Measurements from ENCODE around the gene SLC23A2. TPM values are rescaled to one million over a fixed set of nuclear protein-coding genes. Genes with fewer than 3 reads are reported as not detected.

The SLC23A2 gene
- polyA plus RNA-seq, 1 of the 3 experiments (the other 2 are of a cell fraction): 14.0 TPM

DNA sequence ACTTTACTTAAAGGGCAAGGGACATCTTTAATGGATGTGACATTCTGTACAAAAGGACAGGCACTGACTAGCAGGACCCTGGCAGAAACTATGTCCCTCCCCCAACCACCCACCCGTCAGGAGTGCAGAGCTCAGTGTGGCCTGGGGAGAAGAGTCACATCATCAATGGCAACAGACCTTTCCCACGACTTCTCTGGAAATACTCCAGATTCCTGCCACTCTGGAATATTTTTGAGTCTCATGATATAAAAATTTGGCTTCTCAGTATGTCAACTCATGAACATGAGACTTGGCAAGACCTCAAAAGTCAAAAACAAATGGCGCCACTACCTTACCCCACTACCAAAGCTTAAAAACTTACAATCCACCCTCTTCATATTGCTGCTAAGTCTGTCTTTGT is 118.3 kb downstream of the SLC23A2 start:
- POLR2A ChIA-PET: no interaction called here
- H3K9ac ChIP-seq: no peak overlapping the region
- H3K4me1 ChIP-seq (ENCODE audit: control insufficient read depth in 1 of 2, insufficient read depth in 2 of 2, low read depth in 1 of 2, low read length in 1 of 2): peaks cover 0 to 5% of the 10 kb centered on the region in 2 experiments; a peak in 1 of 4 replicates

DNA sequence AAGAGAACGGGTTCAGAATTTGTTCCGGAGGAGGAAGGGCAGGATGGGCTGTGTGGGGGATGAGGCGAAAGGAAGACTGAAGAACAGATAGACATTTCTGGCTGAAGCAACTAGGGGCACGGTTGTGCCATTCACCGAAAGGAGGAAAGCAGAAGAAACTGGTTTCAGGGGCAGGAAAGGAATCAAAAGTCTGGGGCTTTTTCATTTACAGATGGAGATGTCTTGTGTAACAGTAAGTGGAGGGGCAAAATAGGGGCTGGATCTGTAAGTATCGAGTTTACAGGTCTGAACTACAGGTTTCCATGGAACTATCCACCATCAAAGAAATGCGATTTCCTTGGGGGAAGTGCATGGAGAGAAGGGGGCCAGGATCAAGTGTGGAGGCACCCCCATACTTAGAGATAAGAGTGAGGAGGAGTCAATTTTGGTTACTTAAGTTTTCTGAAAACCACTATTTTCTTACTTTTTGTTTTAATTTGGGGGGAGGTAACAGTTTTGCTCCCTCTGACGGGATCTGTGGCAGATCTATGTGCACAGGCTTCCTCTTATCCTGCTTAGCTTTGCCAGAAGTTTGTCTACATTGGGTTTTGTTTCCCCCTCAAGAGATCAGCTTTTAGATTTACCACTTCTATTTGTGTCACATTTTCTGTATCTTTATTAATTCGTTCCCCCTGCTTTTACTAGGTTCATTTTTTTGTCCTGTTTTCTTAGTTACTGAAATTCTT is 120.1 kb downstream of the SLC23A2 start:
- Histone ChIP-seq H3K36me3 (replicated peaks in 1 of 2; ENCODE audit: control insufficient read depth in 1 of 2, insufficient read depth in 2 of 2, low read length in 1 of 2) (peaks cover 3 to 19% of the 10 kb centered on the region in 2 experiments), H3K27ac (ENCODE audit: low read depth in 2 of 2, low read length in 1 of 2) (no peak overlapping the region), H3K9ac (no peak overlapping the region), H3K27me3 (ENCODE audit: insufficient read depth) (no peaks in the 10 kb centered on the region), H3K4me2 (no peak overlapping the region), H3K4me1 (ENCODE audit: control insufficient read depth in 1 of 2, insufficient read depth in 2 of 2, low read depth in 1 of 2, low read length in 1 of 2) (no peaks in the 10 kb centered on the region), H3K79me2 (ENCODE audit: insufficient read depth) (no peaks in the 10 kb centered on the region), H2AFZ (ENCODE audit: low read depth) (no peak overlapping the region), H4K20me1 (ENCODE audit: insufficient read depth) (no peaks in the 10 kb centered on the region), H3K9me2 (no peaks in the 10 kb centered on the region), H3K4me3 (ENCODE audit: low read depth in 2 of 2, low read length in 1 of 2) (no peak overlapping the region), H3F3A (replicated peaks; ENCODE audit: insufficient read depth) (no peaks in the 10 kb centered on the region), H3K9me3 (no peaks in the 10 kb centered on the region)
- no peak for DNase-seq
- ChIA-PET POLR2A (no interaction called here), CTCF (interaction anchor here (1.0 kb wide), 1 partner anchor 8 kb away, joined by 3 read pairs; no protein-coding TSS in a partner anchor)
- no peak for TF ChIP-seq GABPA (IDR thresholded peaks at IDR 0.05; ENCODE audit: low read depth)
- TF ChIP-seq, protein P1, sequence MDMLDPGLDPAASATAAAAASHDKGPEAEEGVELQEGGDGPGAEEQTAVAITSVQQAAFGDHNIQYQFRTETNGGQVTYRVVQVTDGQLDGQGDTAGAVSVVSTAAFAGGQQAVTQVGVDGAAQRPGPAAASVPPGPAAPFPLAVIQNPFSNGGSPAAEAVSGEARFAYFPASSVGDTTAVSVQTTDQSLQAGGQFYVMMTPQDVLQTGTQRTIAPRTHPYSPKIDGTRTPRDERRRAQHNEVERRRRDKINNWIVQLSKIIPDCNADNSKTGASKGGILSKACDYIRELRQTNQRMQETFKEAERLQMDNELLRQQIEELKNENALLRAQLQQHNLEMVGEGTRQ (IDR thresholded peaks at IDR 0.05; ENCODE audit: borderline replicate concordance, low read depth, low read length): no peak
- no peak for TF ChIP-seq NFIC (IDR thresholded peaks at IDR 0.05; ENCODE audit: borderline replicate concordance)
- TF ChIP-seq EZH2phosphoT487 (IDR thresholded peaks at IDR 0.05; ENCODE audit: borderline replicate concordance, low read depth): no peak
- TF ChIP-seq, protein P2, sequence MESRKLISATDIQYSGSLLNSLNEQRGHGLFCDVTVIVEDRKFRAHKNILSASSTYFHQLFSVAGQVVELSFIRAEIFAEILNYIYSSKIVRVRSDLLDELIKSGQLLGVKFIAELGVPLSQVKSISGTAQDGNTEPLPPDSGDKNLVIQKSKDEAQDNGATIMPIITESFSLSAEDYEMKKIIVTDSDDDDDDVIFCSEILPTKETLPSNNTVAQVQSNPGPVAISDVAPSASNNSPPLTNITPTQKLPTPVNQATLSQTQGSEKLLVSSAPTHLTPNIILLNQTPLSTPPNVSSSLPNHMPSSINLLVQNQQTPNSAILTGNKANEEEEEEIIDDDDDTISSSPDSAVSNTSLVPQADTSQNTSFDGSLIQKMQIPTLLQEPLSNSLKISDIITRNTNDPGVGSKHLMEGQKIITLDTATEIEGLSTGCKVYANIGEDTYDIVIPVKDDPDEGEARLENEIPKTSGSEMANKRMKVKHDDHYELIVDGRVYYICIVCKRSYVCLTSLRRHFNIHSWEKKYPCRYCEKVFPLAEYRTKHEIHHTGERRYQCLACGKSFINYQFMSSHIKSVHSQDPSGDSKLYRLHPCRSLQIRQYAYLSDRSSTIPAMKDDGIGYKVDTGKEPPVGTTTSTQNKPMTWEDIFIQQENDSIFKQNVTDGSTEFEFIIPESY (IDR thresholded peaks at IDR 0.05; ENCODE audit: borderline replicate concordance, low read depth): no peak
- no peak for TF ChIP-seq RCOR1 (IDR thresholded peaks at IDR 0.05; ENCODE audit: low read length)
- no peak for TF ChIP-seq GATA2 (CRISPR knock-in tag; IDR thresholded peaks at IDR 0.05)
- no peak for TF ChIP-seq TCF12 (IDR thresholded peaks at IDR 0.05)
- 95% methylated on average over 9 of the region's 9 CpGs for WGBS (ENCODE audit: low lambda C conversion rate)

More for the DNA sequence above, 118.3 kb downstream of the SLC23A2 start:
- H3F3A ChIP-seq (replicated peaks; ENCODE audit: insufficient read depth): no peaks in the 10 kb centered on the region
- H3K4me2 ChIP-seq: no peak overlapping the region
- no peaks in the 10 kb centered on the region for H4K20me1 ChIP-seq (ENCODE audit: insufficient read depth)
- no peak for DNase-seq
- no peak overlapping the region for H2AFZ ChIP-seq (ENCODE audit: low read depth)
- H3K79me2 ChIP-seq (ENCODE audit: insufficient read depth): no peaks in the 10 kb centered on the region
- 84% methylated on average over 3 of the region's 3 CpGs for WGBS (ENCODE audit: low lambda C conversion rate)
- no peaks in the 10 kb centered on the region for H3K9me3 ChIP-seq
- TF ChIP-seq NFIC (IDR thresholded peaks at IDR 0.05; ENCODE audit: borderline replicate concordance) (no peak), FOSL2 (IDR thresholded peaks at IDR 0.05; ENCODE audit: borderline replicate concordance, low read depth) (no peak), EZH2phosphoT487 (IDR thresholded peaks at IDR 0.05; ENCODE audit: borderline replicate concordance, low read depth) (no peak), RXRA (IDR thresholded peaks at IDR 0.05; ENCODE audit: borderline replicate concordance, low read depth) (no peak), MXI1 (IDR thresholded peaks at IDR 0.05; ENCODE audit: low read depth, low read length) (no peak), CHD2 (IDR thresholded peaks at IDR 0.05; ENCODE audit: low read length, partially characterized antibody) (no peak), EP300 (IDR thresholded peaks at IDR 0.05; ENCODE audit: borderline replicate concordance in 1 of 2, low read depth in 1 of 2, low read length in 1 of 2) (no peak), TCF12 (IDR thresholded peaks at IDR 0.05) (no peak), RFX5 (IDR thresholded peaks at IDR 0.05; ENCODE audit: low read length) (no peak), GABPA (IDR thresholded peaks at IDR 0.05; ENCODE audit: low read depth) (no peak), FOXM1 (IDR thresholded peaks at IDR 0.05; ENCODE audit: low read depth) (no peak), NRF1 (IDR thresholded peaks at IDR 0.05; ENCODE audit: low read depth, low read length) (no peak), RCOR1 (IDR thresholded peaks at IDR 0.05; ENCODE audit: low read length) (no peak), SIN3A (IDR thresholded peaks at IDR 0.05; ENCODE audit: borderline replicate concordance, low read depth, low read length) (no peak), POLR2AphosphoS5 (IDR thresholded peaks at IDR 0.05; ENCODE audit: low read depth, low read length) (no peak)
- TF ChIP-seq, protein P1 (IDR thresholded peaks at IDR 0.05; ENCODE audit: borderline replicate concordance, low read depth, low read length): no peak
- TF ChIP-seq, protein P3, sequence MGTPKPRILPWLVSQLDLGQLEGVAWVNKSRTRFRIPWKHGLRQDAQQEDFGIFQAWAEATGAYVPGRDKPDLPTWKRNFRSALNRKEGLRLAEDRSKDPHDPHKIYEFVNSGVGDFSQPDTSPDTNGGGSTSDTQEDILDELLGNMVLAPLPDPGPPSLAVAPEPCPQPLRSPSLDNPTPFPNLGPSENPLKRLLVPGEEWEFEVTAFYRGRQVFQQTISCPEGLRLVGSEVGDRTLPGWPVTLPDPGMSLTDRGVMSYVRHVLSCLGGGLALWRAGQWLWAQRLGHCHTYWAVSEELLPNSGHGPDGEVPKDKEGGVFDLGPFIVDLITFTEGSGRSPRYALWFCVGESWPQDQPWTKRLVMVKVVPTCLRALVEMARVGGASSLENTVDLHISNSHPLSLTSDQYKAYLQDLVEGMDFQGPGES (IDR thresholded peaks at IDR 0.05; ENCODE audit: low read depth, low read length): no peak
- TF ChIP-seq, protein P4, sequence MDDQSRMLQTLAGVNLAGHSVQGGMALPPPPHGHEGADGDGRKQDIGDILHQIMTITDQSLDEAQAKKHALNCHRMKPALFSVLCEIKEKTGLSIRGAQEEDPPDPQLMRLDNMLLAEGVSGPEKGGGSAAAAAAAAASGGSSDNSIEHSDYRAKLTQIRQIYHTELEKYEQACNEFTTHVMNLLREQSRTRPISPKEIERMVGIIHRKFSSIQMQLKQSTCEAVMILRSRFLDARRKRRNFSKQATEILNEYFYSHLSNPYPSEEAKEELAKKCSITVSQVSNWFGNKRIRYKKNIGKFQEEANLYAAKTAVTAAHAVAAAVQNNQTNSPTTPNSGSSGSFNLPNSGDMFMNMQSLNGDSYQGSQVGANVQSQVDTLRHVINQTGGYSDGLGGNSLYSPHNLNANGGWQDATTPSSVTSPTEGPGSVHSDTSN (IDR thresholded peaks at IDR 0.05): no peak
- TF ChIP-seq, protein P5, sequence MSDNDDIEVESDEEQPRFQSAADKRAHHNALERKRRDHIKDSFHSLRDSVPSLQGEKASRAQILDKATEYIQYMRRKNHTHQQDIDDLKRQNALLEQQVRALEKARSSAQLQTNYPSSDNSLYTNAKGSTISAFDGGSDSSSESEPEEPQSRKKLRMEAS (IDR thresholded peaks at IDR 0.05; ENCODE audit: low read depth): no peak
- H3K36me3 ChIP-seq (replicated peaks in 1 of 2; ENCODE audit: control insufficient read depth in 1 of 2, insufficient read depth in 2 of 2, low read length in 1 of 2): peaks cover 3 to 22% of the 10 kb centered on the region in 2 experiments
- no peak overlapping the region for H3K27ac ChIP-seq (ENCODE audit: low read depth in 2 of 2, low read length in 1 of 2)
- no peaks in the 10 kb centered on the region for H3K9me2 ChIP-seq
- CTCF ChIA-PET: no interaction called here
- H3K4me3 ChIP-seq (ENCODE audit: low read depth in 2 of 2, low read length in 1 of 2): no peak overlapping the region
- no peaks in the 10 kb centered on the region for H3K27me3 ChIP-seq (ENCODE audit: insufficient read depth)
